ENCODE data around the gene ZFP92. TPM values are rescaled to one million over a fixed set of nuclear protein-coding genes. Genes with fewer than 3 reads are reported as not detected.

ZFP92 gene
- polyA plus RNA-seq, 1 donor (not counting 4 experiments of a cell fraction or from before 2014, with no cell fraction given): 0.64 TPM

GRCh38 chrX:153380691-153381090 is 30.6 kb upstream of the ZFP92 start:
- Histone ChIP-seq H3K4me3 (ENCODE audit: control insufficient read depth in 2 of 3, extremely low read depth in 1 of 3, insufficient read depth in 2 of 3, low read depth in 1 of 3, low read length in 3 of 3) (no peak overlapping the region), H3K9me3 (ENCODE audit: control insufficient read depth, low read depth, low read length) (peaks cover 13% of the 10 kb centered on the region), H3K36me3 (ENCODE audit: control insufficient read depth in 2 of 2, extremely low read depth in 1 of 2, insufficient read depth in 2 of 2, low read length in 2 of 2) (no peaks in the 10 kb centered on the region), H3K79me2 (ENCODE audit: control insufficient read depth, insufficient read depth, low read length) (no peaks in the 10 kb centered on the region), H3K27ac (ENCODE audit: control insufficient read depth, insufficient read depth, low read length) (no peak overlapping the region), H3K4me1 (ENCODE audit: control insufficient read depth, extremely low read depth, insufficient read depth, low read length) (no peaks in the 10 kb centered on the region), H3K27me3 (ENCODE audit: control insufficient read depth, extremely low read depth, insufficient read depth, low read length) (no peaks in the 10 kb centered on the region), H2AFZ (ENCODE audit: control insufficient read depth, low read length) (no peak overlapping the region), H4K20me1 (ENCODE audit: control insufficient read depth, extremely low read depth, insufficient read depth, low read length) (no peaks in the 10 kb centered on the region), H3K9me1 (ENCODE audit: control insufficient read depth, extremely low read depth, insufficient read depth, low read length) (no peaks in the 10 kb centered on the region), H3K9ac (ENCODE audit: control insufficient read depth, extremely low read depth, insufficient read depth, low read length) (no peak overlapping the region), H3K4me2 (ENCODE audit: control insufficient read depth, extremely low read depth, insufficient read depth, low read depth, low read length) (no peak overlapping the region)
- DNase-seq (ENCODE audit: low read depth, low spot score) (no peak), FAIRE-seq (no peak)
- dilution Hi-C loops (cut with MboI; ENCODE audit: extremely low pct_ligation_motif_present, low sequenced_read_pairs): no loop called here
- TF ChIP-seq, protein P1, sequence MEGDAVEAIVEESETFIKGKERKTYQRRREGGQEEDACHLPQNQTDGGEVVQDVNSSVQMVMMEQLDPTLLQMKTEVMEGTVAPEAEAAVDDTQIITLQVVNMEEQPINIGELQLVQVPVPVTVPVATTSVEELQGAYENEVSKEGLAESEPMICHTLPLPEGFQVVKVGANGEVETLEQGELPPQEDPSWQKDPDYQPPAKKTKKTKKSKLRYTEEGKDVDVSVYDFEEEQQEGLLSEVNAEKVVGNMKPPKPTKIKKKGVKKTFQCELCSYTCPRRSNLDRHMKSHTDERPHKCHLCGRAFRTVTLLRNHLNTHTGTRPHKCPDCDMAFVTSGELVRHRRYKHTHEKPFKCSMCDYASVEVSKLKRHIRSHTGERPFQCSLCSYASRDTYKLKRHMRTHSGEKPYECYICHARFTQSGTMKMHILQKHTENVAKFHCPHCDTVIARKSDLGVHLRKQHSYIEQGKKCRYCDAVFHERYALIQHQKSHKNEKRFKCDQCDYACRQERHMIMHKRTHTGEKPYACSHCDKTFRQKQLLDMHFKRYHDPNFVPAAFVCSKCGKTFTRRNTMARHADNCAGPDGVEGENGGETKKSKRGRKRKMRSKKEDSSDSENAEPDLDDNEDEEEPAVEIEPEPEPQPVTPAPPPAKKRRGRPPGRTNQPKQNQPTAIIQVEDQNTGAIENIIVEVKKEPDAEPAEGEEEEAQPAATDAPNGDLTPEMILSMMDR (optimal IDR thresholded peaks at IDR 0.05 in 1 of 3, IDR thresholded peaks at IDR 0.05 in 1 of 3, conservative IDR thresholded peaks at IDR 0.05 in 1 of 3; ENCODE audit: extremely low read depth in 1 of 3, insufficient read depth in 2 of 3, low read length in 3 of 3): no peak
- no peak for TF ChIP-seq EZH2 (IDR thresholded peaks at IDR 0.05; ENCODE audit: low read length)

DNA sequence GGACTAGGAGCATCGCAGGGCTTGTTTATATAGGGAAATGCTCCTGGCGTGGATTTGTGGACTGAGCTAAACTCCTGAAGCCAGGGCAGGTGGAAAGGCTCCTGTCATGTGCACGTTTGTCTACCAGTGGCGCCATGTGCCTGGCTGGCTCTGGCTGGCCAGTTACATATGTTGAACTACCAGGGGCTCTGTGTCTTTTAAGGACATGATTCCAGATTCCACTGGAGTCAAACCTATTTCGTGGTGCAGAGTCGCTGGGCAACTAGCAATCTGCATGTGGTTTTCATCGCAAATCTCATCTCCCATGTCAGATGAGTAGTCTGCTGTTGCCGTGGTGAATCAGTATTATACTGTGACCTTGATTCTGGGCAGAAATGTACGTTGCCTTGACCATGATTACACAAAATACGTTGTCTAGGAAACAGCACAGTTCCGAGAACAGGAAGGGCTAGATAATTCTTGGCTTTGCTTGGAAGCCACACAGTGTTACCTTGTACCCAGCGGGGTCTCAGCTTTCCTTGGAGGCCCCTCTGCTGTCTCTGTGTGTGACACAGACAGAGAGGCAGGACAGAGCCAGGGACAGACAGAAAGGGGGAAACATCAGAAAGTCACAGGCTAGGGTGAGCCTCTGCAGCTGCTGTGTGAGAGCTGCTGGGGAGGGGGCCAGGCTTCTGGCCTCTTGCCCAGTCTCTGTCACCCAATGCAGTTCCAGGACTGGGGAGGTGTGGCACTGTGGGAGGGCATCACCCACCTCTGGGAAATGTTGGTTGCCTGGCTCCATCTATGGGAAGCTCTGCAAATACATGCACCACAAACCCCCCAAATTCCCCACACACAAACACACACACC is 29.4 kb upstream of the ZFP92 start:
- FAIRE-seq: no peak
- Histone ChIP-seq H3K4me1 (ENCODE audit: control insufficient read depth, extremely low read depth, insufficient read depth, low read length) (no peaks in the 10 kb centered on the region), H3K79me2 (ENCODE audit: control insufficient read depth, insufficient read depth, low read length) (no peaks in the 10 kb centered on the region), H3K36me3 (ENCODE audit: control insufficient read depth in 2 of 2, extremely low read depth in 1 of 2, insufficient read depth in 2 of 2, low read length in 2 of 2) (no peaks in the 10 kb centered on the region), H4K20me1 (ENCODE audit: control insufficient read depth, extremely low read depth, insufficient read depth, low read length) (no peaks in the 10 kb centered on the region), H2AFZ (ENCODE audit: control insufficient read depth, low read length) (no peak overlapping the region), H3K9ac (ENCODE audit: control insufficient read depth, extremely low read depth, insufficient read depth, low read length) (no peak overlapping the region), H3K4me2 (ENCODE audit: control insufficient read depth, extremely low read depth, insufficient read depth, low read depth, low read length) (no peak overlapping the region), H3K9me3 (ENCODE audit: control insufficient read depth, low read depth, low read length) (peaks cover 13% of the 10 kb centered on the region), H3K27ac (ENCODE audit: control insufficient read depth, insufficient read depth, low read length) (no peak overlapping the region), H3K27me3 (ENCODE audit: control insufficient read depth, extremely low read depth, insufficient read depth, low read length) (no peaks in the 10 kb centered on the region), H3K9me1 (ENCODE audit: control insufficient read depth, extremely low read depth, insufficient read depth, low read length) (no peaks in the 10 kb centered on the region), H3K4me3 (ENCODE audit: control insufficient read depth in 2 of 3, extremely low read depth in 1 of 3, insufficient read depth in 2 of 3, low read depth in 1 of 3, low read length in 3 of 3) (no peak overlapping the region)
- dilution Hi-C loops (cut with MboI; ENCODE audit: extremely low pct_ligation_motif_present, low sequenced_read_pairs): no loop called here
- TF ChIP-seq EZH2 (IDR thresholded peaks at IDR 0.05; ENCODE audit: low read length): no peak
- TF ChIP-seq, protein P1 (optimal IDR thresholded peaks at IDR 0.05 in 1 of 3, IDR thresholded peaks at IDR 0.05 in 1 of 3, conservative IDR thresholded peaks at IDR 0.05 in 1 of 3; ENCODE audit: extremely low read depth in 1 of 3, insufficient read depth in 2 of 3, low read length in 3 of 3): no peak
- DNase-seq (ENCODE audit: low read depth, low spot score): no peak

Measured in keratinocyte (primary cell).